CD4-positive, alpha-beta T cell treated with Interleukin-15 for 4 hours (primary cell): Measurements from ENCODE around the gene PCNX3.

Experiments used
- DNase-seq: peaks from one replicate; pipeline ENCODE4 v3.0.0-alpha.2; 2020; ENCODE audit warnings: low spot score

PCNX3 gene

DNA sequence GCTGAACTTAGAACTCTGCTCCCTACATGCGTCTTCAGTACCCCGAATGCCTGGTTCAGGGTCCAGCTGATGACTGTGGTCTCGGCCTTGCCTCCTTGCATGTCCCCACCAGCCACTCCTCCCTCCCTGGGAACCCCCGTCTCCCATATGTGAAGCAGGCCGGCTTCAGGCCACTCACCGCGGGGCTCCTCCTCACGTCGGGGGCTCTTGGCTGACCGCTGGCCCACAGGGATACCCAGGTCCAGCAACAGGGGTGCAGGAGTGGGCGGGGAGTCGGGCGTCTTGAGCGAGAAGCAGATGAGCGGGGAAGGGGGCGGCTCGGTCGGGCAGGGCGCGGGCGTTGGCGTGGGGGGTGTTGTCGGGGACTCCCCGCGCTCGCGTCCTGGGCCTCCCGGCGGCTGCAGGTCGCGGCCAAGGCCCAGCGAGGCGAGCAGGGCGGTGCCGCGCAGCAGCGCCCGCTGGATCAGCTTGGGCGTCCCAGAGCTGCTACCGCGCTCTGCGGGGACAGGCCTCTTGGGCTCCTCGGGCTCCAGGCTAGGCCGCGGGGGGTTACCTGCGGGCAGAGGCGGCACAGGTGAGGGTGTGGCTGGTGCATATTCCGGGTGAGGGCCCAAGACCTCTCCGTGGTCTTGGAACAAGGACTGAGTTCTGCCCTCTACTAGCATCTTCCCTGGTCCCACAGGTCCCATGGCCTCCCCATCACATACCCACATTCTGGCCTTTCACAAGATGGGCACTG is 16.2 kb upstream of the PCNX3 start:
- DNase-seq = no peak

DNA sequence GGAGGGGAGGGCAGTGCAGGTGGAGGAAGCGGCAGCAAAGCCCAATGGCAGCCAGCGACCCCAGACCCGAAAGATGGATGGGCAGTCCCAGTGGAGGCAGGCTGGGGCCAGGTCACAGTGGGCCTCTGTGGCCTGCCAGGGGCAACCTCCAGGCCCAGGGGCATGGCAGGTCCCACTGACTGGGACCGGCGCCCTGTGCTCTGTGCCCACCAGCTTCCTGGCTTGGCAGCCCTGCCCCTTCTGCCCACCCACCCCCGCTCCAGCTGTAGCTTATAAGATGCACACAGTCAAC is 15.7 kb upstream of the PCNX3 start:
- no peak for DNase-seq

DNA sequence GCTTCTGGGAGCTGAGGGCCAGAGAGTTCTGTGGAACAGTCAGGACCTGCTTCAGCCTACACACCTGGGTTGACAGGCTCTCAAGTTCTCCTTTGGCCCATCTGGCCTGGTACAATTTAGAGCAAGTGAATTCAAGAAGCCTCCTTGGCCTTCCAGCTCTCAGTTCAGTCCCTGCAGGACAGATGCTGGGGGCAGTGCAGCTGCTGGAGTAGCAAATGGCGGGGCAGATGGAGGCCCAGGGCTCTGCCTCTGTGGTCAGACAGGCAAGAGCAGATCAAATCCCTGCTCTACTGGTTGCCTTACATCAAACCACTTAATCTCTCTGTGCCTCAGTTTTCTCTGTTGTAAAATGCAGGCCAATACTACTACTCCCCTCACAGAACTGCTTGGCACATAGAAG is 11.3 kb upstream of the PCNX3 start:
- no peak for DNase-seq

DNA sequence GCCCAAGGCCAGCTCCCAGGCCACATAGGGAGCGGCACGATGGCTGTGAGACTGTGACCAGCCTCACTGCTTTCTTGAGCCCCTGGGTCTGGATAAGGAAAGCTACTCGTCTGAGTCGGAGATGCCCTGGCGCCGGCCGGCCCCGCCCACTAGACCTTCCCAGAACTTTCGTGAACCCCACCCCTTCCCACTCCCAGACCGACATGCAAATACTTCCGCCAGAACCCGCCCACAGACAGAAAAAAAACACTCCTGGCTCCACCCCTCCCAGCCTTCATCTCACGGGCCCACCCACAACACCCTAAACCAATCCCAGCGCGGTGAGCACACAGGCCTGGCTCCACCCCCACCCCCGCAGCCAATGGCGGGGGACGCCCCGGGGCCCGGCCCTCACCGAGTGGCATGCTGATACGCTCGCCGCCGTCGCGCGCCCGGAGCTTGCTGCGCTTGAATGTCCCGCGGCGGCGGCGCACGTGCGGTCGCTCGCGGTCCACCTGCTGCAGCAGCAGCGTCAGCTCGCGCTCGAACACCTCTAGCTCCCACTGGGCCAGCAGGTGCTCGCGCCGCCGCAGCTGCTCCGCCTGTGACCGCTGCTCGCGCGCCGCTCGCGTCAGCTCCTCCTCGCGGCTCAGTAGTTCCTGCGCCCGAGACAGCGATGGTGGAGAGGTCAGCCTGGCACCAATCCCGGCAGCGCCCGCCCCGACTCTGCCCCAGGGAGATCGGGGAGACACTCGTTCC is 8.5 kb upstream of the PCNX3 start:
- DNase-seq = no peak

DNA sequence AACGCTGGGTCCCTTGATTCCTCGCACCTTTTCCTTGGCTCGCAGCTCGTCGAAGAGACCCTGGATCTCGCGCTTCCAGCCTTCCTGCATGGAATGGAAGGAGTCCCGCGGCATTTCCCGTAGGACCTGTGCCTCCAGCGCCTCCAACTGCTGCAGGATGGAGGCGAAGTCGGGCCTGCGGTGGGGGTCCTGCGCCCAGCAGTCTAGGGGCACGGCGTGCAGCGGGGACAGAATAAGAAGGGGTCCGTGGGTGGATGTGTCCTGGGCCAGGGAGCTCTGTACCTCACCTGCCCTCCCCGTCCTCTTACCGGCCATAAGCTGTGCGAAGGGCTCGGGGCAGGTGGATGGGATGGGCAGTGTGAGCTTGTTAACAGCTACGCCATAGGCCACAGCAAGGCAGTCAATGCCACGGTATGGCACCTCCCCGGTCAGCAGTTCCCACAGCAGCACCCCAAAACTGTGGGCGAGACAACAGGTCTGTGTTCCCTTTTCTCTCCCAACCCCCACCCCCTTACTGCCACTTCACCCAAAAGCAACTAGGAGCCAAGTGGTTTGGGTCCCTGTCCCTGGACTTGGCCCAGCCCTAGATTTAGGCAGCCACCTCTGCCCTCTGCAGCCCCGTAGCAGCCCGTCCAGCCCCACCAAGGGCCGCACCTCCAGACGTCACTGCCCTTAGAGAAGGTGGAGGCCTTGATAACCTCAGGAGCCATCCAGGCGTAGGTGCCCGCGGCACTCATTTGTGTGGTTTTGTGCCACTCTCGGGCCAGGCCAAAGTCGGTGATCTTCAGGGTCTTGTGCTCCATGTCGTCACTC is 7.8 kb upstream of the PCNX3 start:
- no peak for DNase-seq

DNA sequence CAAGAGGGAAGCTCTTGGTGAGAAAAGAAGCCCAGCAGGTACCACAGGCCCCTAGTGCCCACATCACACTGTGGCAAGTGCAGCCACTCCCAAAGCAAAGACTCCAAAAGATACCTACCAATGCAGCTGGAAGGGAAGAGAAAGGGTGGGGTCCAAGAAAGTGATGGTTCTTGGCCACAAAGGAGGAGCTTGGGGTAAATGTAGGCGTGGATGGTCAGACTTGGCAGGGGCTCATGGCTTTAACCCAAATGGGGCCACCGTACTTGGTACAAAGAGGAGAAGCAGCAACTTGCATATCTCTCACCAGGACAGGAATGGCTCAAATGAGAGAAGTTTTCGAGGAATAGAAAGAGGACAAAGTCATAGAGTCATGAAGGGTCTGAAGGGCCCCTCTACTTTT is 6.3 kb upstream of the PCNX3 start:
- DNase-seq = no peak

DNA sequence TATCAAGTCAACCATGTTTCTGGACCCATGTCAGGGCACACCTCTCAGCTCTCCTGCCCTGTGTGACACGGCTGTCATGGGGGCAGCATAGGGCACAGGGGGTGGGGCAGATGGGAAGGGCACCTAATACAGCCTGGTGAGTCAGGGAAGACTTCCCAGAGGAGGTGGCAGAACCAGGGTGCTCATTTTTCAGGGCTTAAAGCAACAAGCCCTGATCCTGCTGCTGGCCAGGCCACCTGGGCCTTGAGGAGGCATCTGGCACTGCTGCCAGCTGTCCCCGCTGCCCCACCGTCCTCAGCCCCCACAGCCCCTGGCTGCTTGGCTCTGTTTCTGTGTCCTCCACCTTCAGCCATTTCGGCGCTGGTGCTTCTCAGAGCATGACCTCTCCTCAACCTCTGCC is 5.9 kb upstream of the PCNX3 start:
- no peak for DNase-seq

DNA sequence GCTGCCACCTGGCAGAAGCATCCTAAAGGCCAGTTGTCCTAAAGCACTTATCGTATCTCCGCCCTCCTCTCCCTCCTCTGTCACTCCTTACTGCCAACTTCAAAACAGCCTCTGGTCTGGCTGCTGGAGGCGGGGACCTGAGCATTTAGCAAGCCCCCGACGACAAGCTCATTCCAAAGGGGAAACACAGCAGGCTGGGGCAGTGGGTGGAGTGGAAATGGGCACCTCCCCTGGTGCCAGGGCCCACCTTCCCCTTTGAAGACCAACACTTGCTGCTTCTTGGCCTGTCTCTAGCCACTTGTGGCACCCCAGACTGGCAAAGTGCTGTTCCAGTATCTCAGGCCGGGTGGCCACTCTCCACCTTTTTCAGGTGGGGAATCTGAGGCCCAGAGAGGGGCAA is 5.2 kb upstream of the PCNX3 start:
- DNase-seq = no peak

DNA sequence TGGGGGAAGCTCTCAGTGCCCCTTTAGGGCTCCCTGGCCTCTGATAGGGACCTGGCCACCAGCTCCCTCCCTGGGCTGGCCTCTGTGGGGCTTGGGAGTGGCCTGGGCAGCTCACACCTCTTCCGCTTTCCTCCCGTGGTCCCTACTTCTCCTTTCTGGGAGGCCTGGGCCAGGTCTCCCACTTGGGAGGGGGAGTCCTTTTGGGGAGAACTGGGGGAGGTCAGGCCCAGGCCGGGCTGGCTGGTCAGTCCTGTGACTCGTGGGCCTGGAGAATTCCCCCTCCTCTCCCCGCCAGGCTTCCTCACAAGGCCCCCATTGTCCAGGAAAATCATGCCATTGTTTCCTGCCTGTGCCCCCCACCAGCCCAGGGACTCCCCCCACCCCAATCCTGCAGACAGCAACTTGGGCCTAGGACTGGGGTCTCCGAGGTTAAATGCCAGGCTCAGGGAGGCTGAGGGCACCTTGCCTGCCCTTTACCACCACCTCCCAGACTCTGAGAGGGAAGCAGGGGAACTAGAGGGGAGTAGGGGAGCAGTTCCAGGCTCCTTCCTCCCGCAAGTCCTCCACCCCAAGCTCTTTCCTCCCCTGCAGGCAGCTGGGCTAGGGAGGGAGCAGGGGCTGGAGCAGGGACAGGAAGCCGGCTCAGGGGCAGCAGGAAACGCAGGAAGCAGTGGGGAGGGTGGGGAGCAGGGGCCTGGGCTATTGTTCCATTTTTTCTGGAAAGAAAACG is 4.4 kb upstream of the PCNX3 start:
- DNase-seq = no peak

DNA sequence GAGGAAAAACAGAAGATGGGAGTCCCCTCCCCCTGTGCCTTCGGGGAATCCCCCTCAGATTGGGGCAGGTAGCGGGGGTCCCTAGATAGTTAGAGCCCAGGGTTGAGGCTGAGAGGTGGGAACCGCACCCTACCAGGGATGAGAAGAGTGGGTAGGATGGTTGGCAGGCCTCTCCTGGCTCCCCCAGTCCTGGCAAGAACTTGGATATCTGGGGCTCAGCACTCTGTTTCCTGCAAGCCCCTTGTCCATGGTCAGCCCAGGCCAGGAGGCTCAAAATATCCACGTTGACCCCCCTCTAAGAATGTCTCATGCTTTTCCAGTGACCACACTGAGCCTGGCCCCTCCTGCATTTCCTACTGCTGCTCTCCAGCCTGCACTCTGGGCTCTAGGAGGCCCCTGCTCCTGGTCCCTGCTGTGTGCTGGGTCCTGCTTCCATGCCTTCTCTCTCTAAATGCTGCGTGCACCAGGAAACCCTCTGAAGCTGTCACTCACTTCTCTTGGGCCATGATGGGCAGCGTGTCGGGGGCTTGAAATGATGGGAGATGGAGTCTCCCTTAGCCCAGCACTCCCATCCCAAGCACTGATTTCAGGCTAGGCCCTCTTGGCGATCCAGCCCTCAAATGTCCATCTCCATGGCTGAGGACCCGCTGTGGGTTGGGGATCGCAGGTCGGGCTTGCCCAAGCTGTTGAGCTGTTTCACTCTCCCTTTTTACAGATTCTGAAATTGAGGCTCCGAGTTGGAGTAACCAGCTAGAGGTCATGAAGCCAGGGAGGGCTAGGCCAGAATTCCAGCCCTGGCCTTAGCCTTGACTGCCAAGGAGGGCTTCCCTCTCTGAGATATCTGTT is 3.6 kb upstream of the PCNX3 start:
- DNase-seq = no peak

DNA sequence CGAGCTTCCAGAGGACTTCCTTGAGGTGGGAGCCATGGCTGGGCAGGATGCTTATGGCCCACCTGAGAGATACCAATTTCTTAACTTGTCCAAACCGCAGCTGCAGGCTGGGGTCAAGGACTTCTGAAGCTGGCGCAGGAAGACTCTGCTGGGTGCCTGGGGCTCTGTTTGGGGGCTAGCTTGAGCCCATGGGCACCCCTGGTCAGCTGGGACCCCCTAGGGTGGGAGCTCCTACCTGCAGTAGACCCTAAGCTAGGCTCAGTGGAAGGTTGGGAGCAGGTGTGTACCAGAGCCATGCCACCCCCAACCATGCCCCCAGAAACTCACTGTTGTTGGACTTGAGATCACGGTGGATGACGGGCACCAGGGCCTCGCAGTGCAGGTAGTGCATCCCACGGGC is 2.9 kb upstream of the PCNX3 start:
- no peak for DNase-seq

DNA sequence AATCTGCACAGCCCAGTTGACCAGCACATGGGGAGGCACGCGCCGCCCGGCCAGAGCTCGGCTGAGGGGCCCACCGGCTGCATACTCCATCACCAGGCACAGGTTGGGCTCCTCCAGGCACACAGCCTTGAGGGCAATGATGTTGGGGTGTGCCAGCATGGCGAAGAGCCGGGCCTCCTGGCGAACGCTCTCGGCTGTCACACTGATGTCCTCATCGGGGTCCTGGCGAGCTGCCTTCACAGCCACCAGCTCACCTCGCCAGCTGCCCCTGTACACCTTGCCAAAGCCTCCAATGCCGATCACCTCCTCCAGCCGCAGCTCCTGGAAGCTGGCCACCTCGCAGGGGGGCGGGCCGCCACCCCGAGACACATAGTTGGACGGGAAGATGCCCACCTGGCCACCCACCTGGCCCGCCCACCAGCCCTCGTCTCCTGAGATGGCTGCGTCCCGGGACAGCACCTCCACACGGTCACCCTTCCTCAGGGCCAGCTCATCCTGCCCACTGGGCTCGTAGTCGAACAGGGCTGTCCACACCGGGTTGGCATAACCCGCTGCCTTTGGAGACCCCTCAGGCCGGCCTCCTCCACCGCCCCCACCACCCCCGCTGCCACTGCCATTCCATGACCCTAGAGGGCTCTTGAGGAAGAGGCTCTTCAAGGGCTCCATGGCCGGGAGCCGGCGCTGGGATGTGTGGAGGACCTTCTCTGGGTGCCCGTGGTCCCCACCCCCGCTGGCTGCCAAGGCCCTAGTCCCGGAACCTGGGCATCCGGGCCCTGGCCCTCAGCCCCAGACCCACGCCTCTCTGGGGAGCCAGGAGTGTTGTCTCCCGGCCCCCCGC is 2.3 kb upstream of the PCNX3 start:
- DNase-seq = no peak

DNA sequence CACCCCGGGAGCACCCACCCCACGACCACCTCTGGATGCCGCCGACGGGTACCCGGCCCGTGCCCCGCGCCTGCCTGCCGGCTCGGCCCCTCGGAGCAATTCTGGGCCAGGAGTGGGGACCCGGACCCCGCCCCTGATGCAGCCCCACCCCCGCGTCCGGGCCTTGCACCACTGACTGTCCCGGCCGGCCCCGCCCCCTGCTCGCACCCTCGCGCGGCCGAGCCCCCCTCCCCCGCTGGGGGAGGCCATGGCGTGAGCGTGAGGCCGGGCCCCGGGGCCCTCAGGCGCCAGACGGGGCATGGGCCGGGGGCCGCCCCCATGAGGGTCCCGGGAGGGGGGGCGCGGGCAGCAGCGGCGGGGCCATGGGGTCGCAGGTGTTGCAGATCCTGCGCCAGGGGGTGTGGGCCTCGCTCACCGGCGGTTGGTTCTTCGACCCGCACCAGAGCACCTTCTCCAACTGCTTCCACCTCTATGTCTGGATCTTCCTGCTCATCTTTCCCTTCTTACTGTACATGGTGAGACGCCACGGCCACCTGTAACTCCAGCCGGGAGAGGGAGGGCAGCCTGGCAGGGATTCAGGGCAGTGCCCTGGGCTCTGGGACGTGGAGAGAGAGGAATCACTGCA is 486 bp downstream of the PCNX3 start:
- DNase-seq = no peak

DNA sequence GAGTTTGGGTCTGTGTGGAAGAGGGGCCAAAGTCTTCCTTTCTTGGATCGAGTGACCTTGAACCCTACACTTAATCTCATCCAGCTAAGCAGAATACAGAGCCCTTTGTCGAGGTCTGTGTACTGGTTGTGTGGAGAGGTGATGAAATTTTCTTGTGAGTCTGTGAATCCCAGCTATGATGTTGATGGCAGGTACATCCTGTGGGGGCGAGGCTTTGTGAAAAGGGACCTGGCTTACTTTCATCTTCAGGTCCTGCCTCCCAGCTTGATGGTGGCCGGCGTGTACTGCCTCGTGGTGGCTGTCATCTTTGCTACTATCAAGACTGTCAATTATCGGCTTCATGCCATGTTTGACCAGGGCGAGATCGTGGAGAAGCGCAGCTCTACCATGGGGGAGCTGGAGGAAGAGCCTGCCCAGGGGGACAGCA is 1.0 kb downstream of the PCNX3 start:
- no peak for DNase-seq

DNA sequence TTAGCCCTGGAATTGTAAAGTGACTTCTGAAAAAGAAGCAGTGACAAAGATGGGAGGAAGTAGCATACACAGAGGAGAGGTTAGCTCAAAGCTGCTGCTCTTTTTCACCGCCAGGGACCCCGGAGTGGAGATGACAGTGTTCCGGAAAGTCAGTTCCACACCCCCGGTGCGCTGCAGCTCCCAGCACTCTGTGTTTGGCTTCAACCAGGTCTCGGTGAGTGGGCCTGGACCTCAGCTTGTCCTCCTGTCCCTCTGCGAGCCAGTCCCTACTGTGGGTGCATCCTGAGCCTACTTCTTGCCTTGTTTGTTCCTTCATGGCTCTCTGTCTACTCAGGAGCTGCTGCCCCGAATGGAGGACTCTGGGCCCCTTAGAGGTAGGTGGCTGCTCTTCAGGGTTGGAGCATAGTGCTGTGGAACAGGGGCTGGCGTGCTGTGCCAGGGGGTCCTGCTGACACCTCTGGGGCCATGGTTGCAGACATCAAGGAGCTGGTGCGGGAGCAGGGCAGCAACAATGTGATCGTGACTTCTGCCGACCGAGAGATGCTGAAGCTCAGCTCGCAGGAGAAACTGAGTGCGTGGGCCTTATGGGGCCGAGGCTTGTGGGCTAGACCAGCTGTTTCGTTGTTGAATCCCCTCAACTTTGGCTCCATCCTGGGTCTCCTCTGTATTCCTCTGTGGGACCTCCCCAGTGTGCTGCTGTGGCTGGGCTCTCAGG is 1.7 kb downstream of the PCNX3 start:
- DNase-seq = no peak

DNA sequence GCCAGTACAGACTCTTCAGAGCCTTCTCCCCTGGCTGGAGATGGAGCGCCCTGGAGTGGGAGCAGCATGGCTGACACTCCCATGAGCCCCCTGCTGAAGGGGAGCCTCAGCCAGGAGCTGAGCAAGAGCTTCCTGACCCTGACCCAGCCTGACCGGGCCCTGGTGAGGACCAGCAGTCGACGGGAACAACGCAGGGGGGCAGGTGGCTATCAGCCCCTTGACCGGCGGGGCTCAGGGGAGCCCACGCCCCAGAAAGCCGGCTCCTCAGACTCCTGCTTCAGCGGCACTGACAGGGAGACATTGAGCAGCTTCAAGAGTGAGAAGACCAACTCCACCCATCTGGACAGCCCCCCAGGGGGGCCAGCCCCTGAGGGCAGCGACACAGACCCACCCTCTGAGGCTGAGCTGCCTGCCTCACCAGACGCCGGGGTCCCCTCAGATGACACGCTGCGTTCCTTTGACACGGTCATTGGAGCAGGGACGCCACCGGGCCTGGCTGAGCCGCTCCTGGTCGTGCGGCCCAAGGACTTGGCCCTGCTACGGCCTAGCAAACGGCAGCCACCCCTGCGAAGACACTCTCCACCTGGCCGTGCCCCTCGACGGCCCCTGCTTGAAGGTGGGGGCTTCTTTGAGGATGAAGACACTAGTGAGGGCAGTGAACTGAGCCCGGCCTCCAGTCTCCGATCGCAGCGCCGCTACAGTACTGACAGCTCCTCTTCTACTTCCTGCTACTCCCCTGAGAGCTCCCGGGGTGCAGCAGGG is 2.6 kb downstream of the PCNX3 start:
- DNase-seq = no peak

DNA sequence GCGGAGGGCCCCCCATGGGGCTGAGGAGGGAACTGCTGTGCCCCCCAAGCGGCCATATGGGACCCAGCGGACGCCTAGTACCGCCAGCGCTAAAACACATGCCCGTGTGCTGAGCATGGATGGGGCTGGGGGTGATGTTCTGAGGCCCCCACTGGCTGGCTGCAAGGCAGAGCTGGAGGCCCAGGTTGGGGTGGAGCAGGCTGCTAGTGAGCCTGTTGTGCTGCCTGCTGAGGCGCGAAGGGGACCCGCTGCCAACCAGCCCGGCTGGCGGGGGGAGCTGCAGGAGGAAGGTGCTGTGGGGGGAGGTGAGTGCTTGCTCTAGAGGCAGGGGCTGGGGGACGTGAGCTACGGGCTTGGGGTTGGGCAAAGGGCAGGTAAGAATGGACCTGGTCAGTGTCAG is 3.2 kb downstream of the PCNX3 start:
- DNase-seq = no peak

DNA sequence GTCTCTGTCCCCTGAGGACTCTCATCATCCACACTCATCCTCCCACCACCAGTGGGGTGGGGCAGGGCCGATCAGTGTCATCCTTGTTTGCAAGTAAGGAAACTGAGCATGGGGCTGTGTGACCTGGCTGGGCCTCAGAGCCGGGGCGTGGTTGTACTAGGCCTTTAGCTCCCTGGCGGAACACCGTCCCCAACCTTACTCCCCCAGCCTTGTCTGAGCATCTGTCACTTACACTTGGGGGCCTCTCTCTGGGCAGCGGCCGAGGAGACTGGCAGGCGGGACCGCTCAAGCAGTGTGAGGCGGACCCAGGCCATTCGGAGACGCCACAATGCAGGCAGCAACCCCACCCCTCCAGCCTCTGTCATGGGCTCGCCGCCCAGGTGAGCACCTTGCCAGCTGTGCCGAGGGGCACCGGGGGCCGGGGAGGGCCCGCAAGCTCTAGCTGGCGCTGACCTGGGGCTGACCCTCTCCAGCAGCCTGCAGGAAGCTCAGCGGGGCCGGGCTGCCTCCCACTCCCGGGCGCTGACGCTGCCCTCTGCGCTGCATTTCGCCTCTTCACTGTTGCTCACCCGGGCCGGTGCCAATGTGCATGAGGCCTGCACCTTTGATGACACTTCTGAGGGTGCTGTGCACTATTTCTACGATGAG is 3.8 kb downstream of the PCNX3 start:
- no peak for DNase-seq
